ENCODE results near the gene NANOS2. TPM values are rescaled to one million over a fixed set of nuclear protein-coding genes. Genes with fewer than 3 reads are reported as not detected.

NANOS2 gene
- polyA plus RNA-seq, 3 donors = not detected

DNA sequence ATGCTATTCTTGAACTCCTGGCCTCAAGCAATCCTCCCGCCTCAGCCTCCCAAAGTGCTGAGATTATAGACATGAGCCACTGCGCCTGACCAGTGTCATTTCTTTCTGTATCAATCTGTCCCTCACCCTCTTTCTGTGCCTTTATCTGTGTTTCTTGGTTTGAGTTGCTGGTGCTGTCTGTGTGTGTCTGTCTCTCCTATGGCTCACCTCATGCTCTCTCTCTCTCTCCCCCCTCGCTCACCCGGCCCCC is 38.5 kb downstream of the NANOS2 start:
- Histone ChIP-seq H3K4me3 (replicated peaks in 1 of 3; ENCODE audit: low read depth in 2 of 3, low read length in 3 of 3) (no peak overlapping the region), H3K27me3 (ENCODE audit: control insufficient read depth in 2 of 2, insufficient read depth in 2 of 2, low read length in 2 of 2) (peaks cover 23 to 53% of the 10 kb centered on the region in 2 donors), H3K27ac (ENCODE audit: low read depth in 1 of 2, low read length in 2 of 2) (no peak overlapping the region), H3K9me3 (replicated peaks in 1 of 2; ENCODE audit: control insufficient read depth in 1 of 2, insufficient read depth in 1 of 2, low read length in 2 of 2) (no peaks in the 10 kb centered on the region), H3K79me2 (ENCODE audit: insufficient read depth, low read length) (no peaks in the 10 kb centered on the region), H3K4me2 (replicated peaks; ENCODE audit: extremely low read depth, low read length, poor library complexity, severe bottlenecking) (no peak overlapping the region), H4K20me1 (ENCODE audit: insufficient read depth, low read length) (no peaks in the 10 kb centered on the region), H3K9ac (ENCODE audit: insufficient read depth, low read length, poor library complexity, severe bottlenecking) (no peak overlapping the region), H2AFZ (ENCODE audit: insufficient read depth, low read depth, low read length, poor library complexity, severe bottlenecking) (no peak overlapping the region), H3K36me3 (replicated peaks in 1 of 2; ENCODE audit: control insufficient read depth in 1 of 2, insufficient read depth in 2 of 2, low read length in 2 of 2) (no peaks in the 10 kb centered on the region), H3K4me1 (ENCODE audit: control insufficient read depth in 1 of 2, insufficient read depth in 2 of 2, low read length in 2 of 2) (peaks cover 4 to 7% of the 10 kb centered on the region in 2 donors)
- TF ChIP-seq, protein P1, sequence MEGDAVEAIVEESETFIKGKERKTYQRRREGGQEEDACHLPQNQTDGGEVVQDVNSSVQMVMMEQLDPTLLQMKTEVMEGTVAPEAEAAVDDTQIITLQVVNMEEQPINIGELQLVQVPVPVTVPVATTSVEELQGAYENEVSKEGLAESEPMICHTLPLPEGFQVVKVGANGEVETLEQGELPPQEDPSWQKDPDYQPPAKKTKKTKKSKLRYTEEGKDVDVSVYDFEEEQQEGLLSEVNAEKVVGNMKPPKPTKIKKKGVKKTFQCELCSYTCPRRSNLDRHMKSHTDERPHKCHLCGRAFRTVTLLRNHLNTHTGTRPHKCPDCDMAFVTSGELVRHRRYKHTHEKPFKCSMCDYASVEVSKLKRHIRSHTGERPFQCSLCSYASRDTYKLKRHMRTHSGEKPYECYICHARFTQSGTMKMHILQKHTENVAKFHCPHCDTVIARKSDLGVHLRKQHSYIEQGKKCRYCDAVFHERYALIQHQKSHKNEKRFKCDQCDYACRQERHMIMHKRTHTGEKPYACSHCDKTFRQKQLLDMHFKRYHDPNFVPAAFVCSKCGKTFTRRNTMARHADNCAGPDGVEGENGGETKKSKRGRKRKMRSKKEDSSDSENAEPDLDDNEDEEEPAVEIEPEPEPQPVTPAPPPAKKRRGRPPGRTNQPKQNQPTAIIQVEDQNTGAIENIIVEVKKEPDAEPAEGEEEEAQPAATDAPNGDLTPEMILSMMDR (IDR thresholded peaks at IDR 0.05) = no peak
- WGBS (ENCODE audit: insufficient coverage) = 0% methylated on average over 2 of the region's 4 CpGs
- H3K27me3 Mint-ChIP-seq (ENCODE audit: low read depth in 3 of 3) = peaks cover 56 to 66% (median 61%) of the 10 kb centered on the region in 3 donors
- peaks cover 0 to 9% (median 0%) of the 10 kb centered on the region in 7 donors for H3K9me3 Mint-ChIP-seq
- H3K4me3 Mint-ChIP-seq = peak overlapping the region in 1 of 2 donors; percentile 66
- peaks cover 12% of the 10 kb centered on the region for H3K4me1 Mint-ChIP-seq
- no peak for DNase-seq
- H3K27ac Mint-ChIP-seq = no peak overlapping the region
- intact Hi-C loops (cut with micrococcal nuclease) = no loop called here
- peaks cover 0 to 4% of the 10 kb centered on the region in 2 donors for H3K36me3 Mint-ChIP-seq

GRCh38 chr19:45874620-45874966 is 40.0 kb downstream of the NANOS2 start:
- H3K27me3 Mint-ChIP-seq (ENCODE audit: low read depth in 3 of 3) = peaks cover 53 to 61% (median 55%) of the 10 kb centered on the region in 3 donors
- H3K4me1 ChIP-seq (ENCODE audit: control insufficient read depth in 1 of 2, insufficient read depth in 2 of 2, low read length in 2 of 2) = peaks cover 4 to 7% of the 10 kb centered on the region in 2 donors
- TF ChIP-seq, protein P1 (IDR thresholded peaks at IDR 0.05) = no peak
- H4K20me1 ChIP-seq (ENCODE audit: insufficient read depth, low read length) = no peaks in the 10 kb centered on the region
- H3K36me3 Mint-ChIP-seq = peaks cover 0 to 4% of the 10 kb centered on the region in 2 donors
- peaks cover 0 to 9% (median 0%) of the 10 kb centered on the region in 7 donors for H3K9me3 Mint-ChIP-seq
- H3K27ac ChIP-seq (ENCODE audit: low read depth in 1 of 2, low read length in 2 of 2) = no peak overlapping the region
- H3K9ac ChIP-seq (ENCODE audit: insufficient read depth, low read length, poor library complexity, severe bottlenecking) = no peak overlapping the region
- WGBS (ENCODE audit: insufficient coverage) = 100% methylated on average over 3 of the region's 7 CpGs
- H3K27me3 ChIP-seq (ENCODE audit: control insufficient read depth in 2 of 2, insufficient read depth in 2 of 2, low read length in 2 of 2) = peaks cover 23 to 48% of the 10 kb centered on the region in 2 donors
- DNase-seq = no peak
- H3K36me3 ChIP-seq (replicated peaks in 1 of 2; ENCODE audit: control insufficient read depth in 1 of 2, insufficient read depth in 2 of 2, low read length in 2 of 2) = no peaks in the 10 kb centered on the region
- no peak overlapping the region for H2AFZ ChIP-seq (ENCODE audit: insufficient read depth, low read depth, low read length, poor library complexity, severe bottlenecking)
- H3K4me3 Mint-ChIP-seq = peak overlapping the region in 1 of 2 donors; percentile 35
- no peak overlapping the region for H3K4me2 ChIP-seq (replicated peaks; ENCODE audit: extremely low read depth, low read length, poor library complexity, severe bottlenecking)
- H3K4me3 ChIP-seq (replicated peaks in 1 of 3; ENCODE audit: low read depth in 2 of 3, low read length in 3 of 3) = no peak overlapping the region
- no peaks in the 10 kb centered on the region for H3K79me2 ChIP-seq (ENCODE audit: insufficient read depth, low read length)
- intact Hi-C loops (cut with micrococcal nuclease) = no loop called here
- peak overlapping the region in 1 of 7 donors; percentile 18 for H3K27ac Mint-ChIP-seq
- H3K9me3 ChIP-seq (replicated peaks in 1 of 2; ENCODE audit: control insufficient read depth in 1 of 2, insufficient read depth in 1 of 2, low read length in 2 of 2) = no peaks in the 10 kb centered on the region
- H3K4me1 Mint-ChIP-seq = peaks cover 12% of the 10 kb centered on the region
